ENCODE data around the gene BLM. TPM values are rescaled to one million over a fixed set of nuclear protein-coding genes. Genes with fewer than 3 reads are reported as not detected.

Gene BLM
- total RNA-seq, 1 experiment from 2014 or later = 40.0 TPM

GRCh38 chr15:90705212-90705611 lies 11.9 kb upstream of the BLM start:
- intact Hi-C loops (cut with micrococcal nuclease; ENCODE audit: unreplicated experiment) = loop anchor here (5.0 kb wide), 1 partner anchor 182 kb away; no protein-coding TSS in a partner anchor
- DNase-seq (ENCODE audit: low spot score) = peak; percentile 88
- no peaks in the 10 kb centered on the region for H3K36me3 ChIP-seq (ENCODE audit: insufficient read depth, low read length, poor library complexity, severe bottlenecking)
- no peak for TF ChIP-seq EZH2 (IDR thresholded peaks at IDR 0.05; ENCODE audit: borderline replicate concordance, low read depth, low read length, poor library complexity, severe bottlenecking)
- no TSS peak for BruUV-seq (replicated peaks)
- ChIA-PET POLR2A (ENCODE audit: low non-redundant PET) (no interaction called here), CTCF (no interaction called here)
- H3K4me1 ChIP-seq (ENCODE audit: insufficient read depth, low read length, poor library complexity, severe bottlenecking) = peaks cover 24% of the 10 kb centered on the region
- H3K27ac ChIP-seq (ENCODE audit: low read depth, low read length, poor library complexity, severe bottlenecking) = no peak overlapping the region
- H3K9me3 ChIP-seq (ENCODE audit: low read depth, low read length, poor library complexity, severe bottlenecking) = no peaks in the 10 kb centered on the region
- H3K27me3 ChIP-seq (replicated peaks; ENCODE audit: insufficient read depth, low read depth, low read length, poor library complexity) = no peaks in the 10 kb centered on the region
- H3K4me3 ChIP-seq (ENCODE audit: low read depth, low read length, poor library complexity, severe bottlenecking) = no peak overlapping the region

GRCh38 chr15:90706394-90707327 lies 10.5 kb upstream of the BLM start:
- Histone ChIP-seq H3K4me1 (ENCODE audit: insufficient read depth, low read length, poor library complexity, severe bottlenecking) (peaks cover 24% of the 10 kb centered on the region), H3K27me3 (replicated peaks; ENCODE audit: insufficient read depth, low read depth, low read length, poor library complexity) (no peaks in the 10 kb centered on the region), H3K27ac (ENCODE audit: low read depth, low read length, poor library complexity, severe bottlenecking) (peak overlapping the region; percentile 63), H3K36me3 (ENCODE audit: insufficient read depth, low read length, poor library complexity, severe bottlenecking) (no peaks in the 10 kb centered on the region), H3K9me3 (ENCODE audit: low read depth, low read length, poor library complexity, severe bottlenecking) (no peaks in the 10 kb centered on the region), H3K4me3 (ENCODE audit: low read depth, low read length, poor library complexity, severe bottlenecking) (no peak overlapping the region)
- no TSS peak for BruUV-seq (replicated peaks)
- TF ChIP-seq EZH2 (IDR thresholded peaks at IDR 0.05; ENCODE audit: borderline replicate concordance, low read depth, low read length, poor library complexity, severe bottlenecking) = no peak
- TF ChIP-seq CTCF (conservative IDR thresholded peaks at IDR 0.05; ENCODE audit: low read depth, low read length) = no peak
- intact Hi-C loops (cut with micrococcal nuclease; ENCODE audit: unreplicated experiment) = loop anchor here (5.0 kb wide), 1 partner anchor 181 kb away; no protein-coding TSS in a partner anchor
- peak; percentile 95 for DNase-seq (ENCODE audit: low spot score)
- ChIA-PET POLR2A (ENCODE audit: low non-redundant PET) (no interaction called here), CTCF (no interaction called here)

DNA sequence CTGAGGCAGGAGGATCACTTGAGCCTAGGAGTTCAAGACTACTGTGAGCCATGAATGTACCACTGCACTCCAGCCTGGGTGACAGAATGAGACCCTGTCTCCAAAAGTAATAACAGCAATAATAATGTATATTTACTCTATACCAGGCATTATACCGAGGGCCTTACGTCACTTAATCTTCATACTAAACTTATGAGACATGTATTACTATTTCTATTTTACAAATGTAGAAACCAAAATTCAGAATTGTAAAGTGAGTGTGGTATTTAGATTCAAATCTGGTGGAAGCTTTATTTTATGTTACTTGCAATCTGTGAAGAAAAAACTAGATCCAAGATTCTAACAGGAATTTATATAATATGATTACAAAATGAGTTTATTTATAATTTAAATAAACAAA lies 9.7 kb upstream of the BLM start:
- Histone ChIP-seq H3K4me1 (ENCODE audit: insufficient read depth, low read length, poor library complexity, severe bottlenecking) (peaks cover 23% of the 10 kb centered on the region), H3K36me3 (ENCODE audit: insufficient read depth, low read length, poor library complexity, severe bottlenecking) (no peaks in the 10 kb centered on the region), H3K27me3 (replicated peaks; ENCODE audit: insufficient read depth, low read depth, low read length, poor library complexity) (no peaks in the 10 kb centered on the region), H3K4me3 (ENCODE audit: low read depth, low read length, poor library complexity, severe bottlenecking) (no peak overlapping the region), H3K27ac (ENCODE audit: low read depth, low read length, poor library complexity, severe bottlenecking) (no peak overlapping the region), H3K9me3 (ENCODE audit: low read depth, low read length, poor library complexity, severe bottlenecking) (no peaks in the 10 kb centered on the region)
- POLR2A ChIA-PET (ENCODE audit: low non-redundant PET) = no interaction called here
- no TSS peak for BruUV-seq (replicated peaks)
- DNase-seq (ENCODE audit: low spot score) = no peak
- CTCF ChIA-PET = no interaction called here
- TF ChIP-seq CTCF (conservative IDR thresholded peaks at IDR 0.05; ENCODE audit: low read depth, low read length) = no peak
- TF ChIP-seq EZH2 (IDR thresholded peaks at IDR 0.05; ENCODE audit: borderline replicate concordance, low read depth, low read length, poor library complexity, severe bottlenecking) = no peak
- intact Hi-C loops (cut with micrococcal nuclease; ENCODE audit: unreplicated experiment) = loop anchor here (5.0 kb wide), 1 partner anchor 180 kb away; no protein-coding TSS in a partner anchor
